HEK293T (cell line): Measurements from ENCODE around the gene ZNF217.

Source experiments
- ARNT ChIP-seq: fragments of 450-650 bp; IDR thresholded peaks from 2 replicates; pipeline ENCODE4 v1.6.1; 2017; ENCODE audit warnings: mild to moderate bottlenecking
- BHLHE40 ChIP-seq: fragments of 450-650 bp; IDR thresholded peaks from 2 replicates; pipeline ENCODE4 v1.6.1; 2016; ENCODE audit warnings: mild to moderate bottlenecking, moderate library complexity, borderline replicate concordance
- CTBP1 ChIP-seq: fragments of 450-650 bp; IDR thresholded peaks from 2 replicates; pipeline ENCODE4 v1.6.1; 2016; ENCODE audit warnings: borderline replicate concordance
- ELF4 ChIP-seq: fragments of 450-650 bp; IDR thresholded peaks from 2 replicates; pipeline ENCODE4 v1.6.1; 2017; ENCODE audit warnings: antibody characterized with exemption
- FOXA1 ChIP-seq: fragments of 450-650 bp; IDR thresholded peaks from 2 replicates; pipeline ENCODE4 v1.6.1; 2016; ENCODE audit warnings: mild to moderate bottlenecking
- FOXK2 ChIP-seq: fragments of 450-650 bp; IDR thresholded peaks from 2 replicates; pipeline ENCODE4 v1.6.1; 2016; ENCODE audit warnings: mild to moderate bottlenecking
- FOXM1 ChIP-seq: fragments of 450-650 bp; IDR thresholded peaks from 2 replicates; pipeline ENCODE4 v1.6.1; 2017; ENCODE audit warnings: mild to moderate bottlenecking, borderline replicate concordance
- HDGF ChIP-seq: fragments of 450-650 bp; IDR thresholded peaks from 2 replicates; pipeline ENCODE4 v1.6.1; 2017; ENCODE audit warnings: antibody characterized with exemption, borderline replicate concordance
- L3MBTL2 ChIP-seq: fragments of 450-650 bp; conservative IDR thresholded peaks from 2 replicates; pipeline ENCODE4 v1.6.1; 2016; ENCODE audit warnings: mild to moderate bottlenecking
- PKNOX1 ChIP-seq: fragments of 450-650 bp; IDR thresholded peaks from 2 replicates; pipeline ENCODE4 v1.6.1; 2016
- SP1 ChIP-seq: fragments of 450-650 bp; IDR thresholded peaks from 2 replicates; pipeline ENCODE4 v1.6.1; 2017
- SUZ12 ChIP-seq: fragments of 450-650 bp; IDR thresholded peaks from 2 replicates; pipeline ENCODE4 v1.6.1; 2016; ENCODE audit warnings: mild to moderate bottlenecking
- ZNF384 ChIP-seq: fragments of 450-650 bp; IDR thresholded peaks from 2 replicates; pipeline ENCODE4 v1.6.1; 2016

- TF ChIP-seq L3MBTL2 (no peak), ZNF384 (no peak), SP1 (no peak), BHLHE40 (no peak), CTBP1 (no peak), ARNT (no peak), FOXK2 (no peak), FOXM1 (no peak), PKNOX1 (no peak), SUZ12 (no peak), ELF4 (no peak), HDGF (no peak), FOXA1 (no peak)
These were observed 60.1 kb downstream of the ZNF217 start for GRCh38 chr20:53533500-53533899.
